MG63 (cell line): ENCODE data around the gene CDC42BPA. TPM values are rescaled to one million over a fixed set of nuclear protein-coding genes. Genes with fewer than 3 reads are reported as not detected.
A peak's percentile ranks its signal among the peaks of the same experiment; 100 is the strongest.
"Not testable (repeated sequence)": the region's sequence is repeated elsewhere in the genome, so short reads cannot be mapped to it uniquely, and the experiment has no call there.

Source experiments
- DNase-seq: peaks from one replicate; pipeline ENCODE4 v3.0.0-alpha.2; 2020
- H3K27me3 ChIP-seq: fragments of 250-450 bp; sonication (Bioruptor Pico); 2 replicates; pipeline ENCODE4 v1.5.1; 2020; ENCODE audit warnings: mild to moderate bottlenecking, moderate library complexity
- H3K36me3 ChIP-seq: fragments of 250-450 bp; sonication (Bioruptor Pico); 2 replicates; pipeline ENCODE4 v1.5.1; 2020; ENCODE audit warnings: mild to moderate bottlenecking, moderate library complexity
- H3K4me3 ChIP-seq: fragments of 250-450 bp; sonication (Bioruptor Pico); 2 replicates; pipeline ENCODE4 v1.5.1; 2020; ENCODE audit warnings: mild to moderate bottlenecking, moderate library complexity
- H3K9me3 ChIP-seq: fragments of 250-450 bp; sonication (Bioruptor Pico); 2 replicates; pipeline ENCODE4 v1.5.1; 2020; ENCODE audit warnings: mild to moderate bottlenecking, moderate library complexity
- total RNA-seq: library from RNA; depleted of rRNA; stranded (reverse); fragments of >200 nt; shearing (Covaris generic); gene quantifications from 2 replicates; pipeline ENCODE4 v1.2.3, GENCODE V29; 2014; ENCODE audit warnings: low replicate concordance; rRNA removed

The CDC42BPA gene, protein sequence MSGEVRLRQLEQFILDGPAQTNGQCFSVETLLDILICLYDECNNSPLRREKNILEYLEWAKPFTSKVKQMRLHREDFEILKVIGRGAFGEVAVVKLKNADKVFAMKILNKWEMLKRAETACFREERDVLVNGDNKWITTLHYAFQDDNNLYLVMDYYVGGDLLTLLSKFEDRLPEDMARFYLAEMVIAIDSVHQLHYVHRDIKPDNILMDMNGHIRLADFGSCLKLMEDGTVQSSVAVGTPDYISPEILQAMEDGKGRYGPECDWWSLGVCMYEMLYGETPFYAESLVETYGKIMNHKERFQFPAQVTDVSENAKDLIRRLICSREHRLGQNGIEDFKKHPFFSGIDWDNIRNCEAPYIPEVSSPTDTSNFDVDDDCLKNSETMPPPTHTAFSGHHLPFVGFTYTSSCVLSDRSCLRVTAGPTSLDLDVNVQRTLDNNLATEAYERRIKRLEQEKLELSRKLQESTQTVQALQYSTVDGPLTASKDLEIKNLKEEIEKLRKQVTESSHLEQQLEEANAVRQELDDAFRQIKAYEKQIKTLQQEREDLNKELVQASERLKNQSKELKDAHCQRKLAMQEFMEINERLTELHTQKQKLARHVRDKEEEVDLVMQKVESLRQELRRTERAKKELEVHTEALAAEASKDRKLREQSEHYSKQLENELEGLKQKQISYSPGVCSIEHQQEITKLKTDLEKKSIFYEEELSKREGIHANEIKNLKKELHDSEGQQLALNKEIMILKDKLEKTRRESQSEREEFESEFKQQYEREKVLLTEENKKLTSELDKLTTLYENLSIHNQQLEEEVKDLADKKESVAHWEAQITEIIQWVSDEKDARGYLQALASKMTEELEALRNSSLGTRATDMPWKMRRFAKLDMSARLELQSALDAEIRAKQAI (N-terminal part only)
- total RNA-seq, result 11.6 and 17.1 TPM in 2 replicates

DNA sequence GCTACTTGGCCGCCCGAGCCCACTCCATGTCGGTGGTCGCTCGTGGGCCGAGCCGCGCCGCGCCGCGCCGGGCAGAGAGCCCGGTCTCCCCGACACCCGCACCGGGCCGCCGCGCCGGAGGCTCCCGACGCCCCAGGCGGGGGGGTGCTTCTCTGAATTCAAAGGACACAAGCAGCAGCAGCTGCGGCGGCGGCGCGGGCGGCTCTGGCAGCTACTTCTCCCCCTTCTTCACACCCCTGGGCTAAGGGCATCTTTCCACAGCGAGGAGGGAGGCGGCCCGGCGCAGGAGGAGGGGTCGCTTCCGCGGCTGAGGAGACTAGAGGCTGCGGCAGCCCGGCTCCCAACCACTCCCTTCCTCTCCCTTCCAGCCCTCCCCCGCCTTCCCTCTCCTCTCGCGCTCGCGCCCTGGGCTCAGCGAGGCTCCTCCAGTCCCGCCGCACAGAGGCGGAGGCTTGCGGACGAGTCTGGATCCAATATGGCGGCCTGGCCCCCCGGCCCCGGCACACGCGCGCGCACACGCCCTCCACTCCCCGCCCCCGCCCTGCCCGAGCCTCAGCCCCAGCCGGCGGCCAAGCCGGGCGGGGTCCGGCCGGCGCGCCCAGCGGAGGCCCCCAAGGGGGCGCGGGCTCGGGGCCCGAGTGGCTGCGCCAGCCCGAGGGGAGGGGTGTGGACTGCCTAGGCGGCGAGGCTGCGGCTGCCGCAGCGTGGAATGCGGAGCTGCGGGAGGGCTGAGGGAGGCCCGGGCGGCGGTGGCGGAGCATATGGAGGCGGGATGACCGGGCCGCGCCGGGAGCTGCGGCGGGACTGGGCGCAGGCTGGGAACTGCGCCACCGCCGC is at the start of gene CDC42BPA:
TSS of gene CDC42BPA (minus strand) at position 477 of the 837 bp plus-strand sequence. CDS start 1,310 bp downstream, outside the sequence.
- Histone ChIP-seq H3K27me3 (no peaks in the 10 kb centered on the region), H3K4me3 (peak within 1 kb of the TSS; percentile 70), H3K36me3 (no peaks in the 10 kb centered on the region), H3K9me3 (no peaks in the 10 kb centered on the region)
- DNase-seq, result peak; percentile 92

DNA sequence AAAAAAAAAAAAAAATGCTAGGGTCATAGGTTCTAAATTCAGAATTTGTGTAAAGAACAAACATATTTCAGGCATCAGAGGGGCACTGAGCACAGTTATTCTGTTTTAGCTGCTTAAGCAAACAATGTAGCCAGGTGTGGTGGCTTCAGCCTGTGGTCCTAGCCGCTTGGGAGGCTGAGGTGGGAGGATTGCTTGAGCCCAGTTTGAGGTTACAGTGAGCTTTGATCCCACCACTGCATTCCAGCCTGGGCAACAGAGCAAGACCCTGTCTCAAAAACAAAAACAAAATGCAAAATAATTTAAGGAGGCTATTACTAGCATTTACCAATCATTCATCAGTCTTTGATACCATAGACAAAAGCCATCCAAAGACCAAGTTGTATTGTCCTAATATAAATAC is 49.7 kb upstream of the CDC42BPA start:
- Histone ChIP-seq H3K9me3 (no peaks in the 10 kb centered on the region), H3K36me3 (no peaks in the 10 kb centered on the region), H3K4me3 (no peak overlapping the region), H3K27me3 (no peaks in the 10 kb centered on the region)
- no peak for DNase-seq

DNA sequence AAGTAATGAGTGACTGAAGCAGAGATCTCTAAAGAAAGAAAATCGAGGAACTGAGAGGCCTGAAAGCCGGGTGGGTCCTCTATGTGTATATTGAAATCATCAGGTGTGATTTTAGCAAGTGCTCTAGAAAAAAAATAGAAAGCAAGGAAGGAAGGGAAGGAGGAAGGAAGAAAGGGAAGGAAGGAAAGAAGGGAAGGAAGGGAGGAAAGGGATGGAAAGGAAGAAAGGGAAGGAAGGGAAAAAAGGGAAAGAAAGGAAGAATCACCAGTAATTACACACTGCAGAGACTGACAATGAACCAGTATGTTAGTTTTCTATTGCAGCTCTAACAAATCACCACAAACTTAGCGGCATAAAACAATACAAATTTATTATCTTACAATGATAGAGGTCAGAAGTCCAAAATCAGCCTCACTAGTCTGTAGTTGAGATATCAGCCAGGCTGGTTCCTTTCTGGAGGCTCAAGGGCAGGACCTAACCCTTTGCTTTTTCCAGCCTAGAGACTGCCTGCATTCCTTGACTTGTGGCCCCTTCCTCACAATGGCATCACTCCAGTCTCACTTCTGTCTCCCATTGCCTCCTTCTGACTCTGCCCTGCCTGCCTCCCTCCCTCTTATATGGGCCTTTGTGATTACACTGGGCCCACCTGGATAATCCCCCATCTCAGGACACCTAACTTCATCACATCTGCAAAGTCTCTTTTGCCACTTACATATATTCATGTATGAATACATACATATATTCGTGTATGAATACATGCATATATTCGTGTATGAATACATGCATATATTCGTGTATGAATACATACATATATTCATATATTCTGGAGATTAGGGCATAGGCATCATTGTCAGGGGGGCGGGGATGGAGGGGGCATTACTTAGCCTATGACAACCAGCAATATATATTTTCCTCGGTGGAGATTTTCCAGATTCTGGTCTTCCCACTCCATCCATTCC is 47.5 kb upstream of the CDC42BPA start:
- Histone ChIP-seq H3K4me3 (no peak overlapping the region), H3K9me3 (no peaks in the 10 kb centered on the region), H3K36me3 (no peaks in the 10 kb centered on the region), H3K27me3 (no peaks in the 10 kb centered on the region)
- no peak for DNase-seq

DNA sequence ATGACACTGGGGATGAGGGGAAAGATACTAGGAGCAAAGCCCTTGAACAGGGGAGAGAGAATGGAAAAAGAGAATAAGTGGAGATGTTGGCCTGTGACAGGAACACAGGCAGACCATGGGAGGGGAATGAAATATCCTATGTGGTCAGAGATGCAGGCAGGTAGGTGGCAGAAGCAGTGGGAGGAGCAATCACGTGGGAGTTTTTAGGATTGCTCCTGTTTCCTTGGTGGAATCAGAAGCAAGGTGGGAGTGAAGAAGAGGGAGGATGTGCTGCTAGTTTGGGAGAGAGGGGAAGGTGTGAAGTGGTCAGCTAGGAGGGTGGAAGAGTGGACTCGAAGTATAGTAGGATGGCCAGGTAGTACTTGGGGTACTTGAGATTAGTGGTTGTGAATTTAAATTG is 46.4 kb upstream of the CDC42BPA start:
- no peaks in the 10 kb centered on the region for H3K36me3 ChIP-seq
- H3K4me3 ChIP-seq, result no peak overlapping the region
- no peaks in the 10 kb centered on the region for H3K9me3 ChIP-seq
- DNase-seq, result no peak
- no peaks in the 10 kb centered on the region for H3K27me3 ChIP-seq

DNA sequence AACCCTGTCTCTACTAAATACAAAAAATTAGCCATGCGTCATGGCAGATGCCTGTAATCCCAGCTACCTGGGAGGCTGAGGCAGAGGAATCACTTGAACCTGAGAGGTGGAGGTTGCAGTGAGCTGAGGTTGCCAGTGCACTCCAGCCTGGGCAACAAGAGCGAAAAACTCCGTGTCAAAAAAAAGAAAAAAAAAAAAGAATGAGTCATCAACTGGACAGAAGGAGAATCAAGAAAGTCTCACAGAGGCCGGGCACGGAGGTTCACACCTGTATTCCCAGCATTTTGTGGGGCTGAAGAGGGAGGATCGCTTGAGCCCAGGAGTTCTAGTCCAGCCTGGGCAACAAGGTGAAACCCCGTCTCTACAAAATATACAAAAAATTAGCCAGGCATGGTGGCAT is 45.5 kb upstream of the CDC42BPA start:
- H3K4me3 ChIP-seq, result no peak overlapping the region
- DNase-seq, result no peak
- no peaks in the 10 kb centered on the region for H3K9me3 ChIP-seq
- H3K36me3 ChIP-seq, result no peaks in the 10 kb centered on the region
- no peaks in the 10 kb centered on the region for H3K27me3 ChIP-seq

DNA sequence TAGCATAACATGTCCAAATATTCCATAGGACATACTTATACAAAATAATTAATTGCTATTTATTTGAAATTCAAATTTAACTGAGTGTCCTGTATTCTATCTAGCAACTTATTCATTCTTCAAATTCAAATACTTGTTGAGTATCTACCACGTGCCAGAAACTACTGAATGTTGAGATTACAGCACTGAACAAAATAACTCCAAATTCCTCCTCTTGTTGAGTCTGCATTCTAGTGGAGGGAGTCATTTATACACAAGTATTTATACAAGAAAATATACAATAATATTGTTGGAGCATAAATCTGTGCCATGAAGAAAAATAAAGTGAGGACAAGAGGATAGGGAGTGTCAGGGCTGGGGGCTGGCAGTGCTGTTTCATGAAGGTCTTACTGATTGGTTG is 43.7 kb upstream of the CDC42BPA start:
- no peak for DNase-seq
- Histone ChIP-seq H3K4me3 (no peak overlapping the region), H3K9me3 (no peaks in the 10 kb centered on the region), H3K27me3 (no peaks in the 10 kb centered on the region), H3K36me3 (no peaks in the 10 kb centered on the region)

DNA sequence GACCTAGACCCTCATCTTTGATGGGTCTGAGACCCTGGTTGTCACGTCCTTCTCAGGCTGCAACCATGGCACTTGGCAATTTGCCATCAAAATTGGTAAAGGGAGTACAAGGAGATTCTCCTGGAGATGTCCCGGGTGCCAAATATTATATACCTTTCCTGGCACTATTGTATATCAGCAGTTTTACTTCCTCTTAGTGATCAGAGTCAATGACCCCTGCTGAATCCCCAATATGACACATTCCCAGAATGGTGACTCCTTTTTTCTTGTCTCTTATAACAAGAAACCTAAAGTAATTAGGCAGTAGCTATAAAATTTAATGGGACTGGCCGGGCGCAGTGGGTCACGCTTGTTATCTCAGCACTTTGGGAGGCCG is 39.6 kb upstream of the CDC42BPA start:
- H3K9me3 ChIP-seq, result no peaks in the 10 kb centered on the region
- H3K4me3 ChIP-seq, result no peak overlapping the region
- no peaks in the 10 kb centered on the region for H3K36me3 ChIP-seq
- DNase-seq, result no peak
- no peaks in the 10 kb centered on the region for H3K27me3 ChIP-seq

DNA sequence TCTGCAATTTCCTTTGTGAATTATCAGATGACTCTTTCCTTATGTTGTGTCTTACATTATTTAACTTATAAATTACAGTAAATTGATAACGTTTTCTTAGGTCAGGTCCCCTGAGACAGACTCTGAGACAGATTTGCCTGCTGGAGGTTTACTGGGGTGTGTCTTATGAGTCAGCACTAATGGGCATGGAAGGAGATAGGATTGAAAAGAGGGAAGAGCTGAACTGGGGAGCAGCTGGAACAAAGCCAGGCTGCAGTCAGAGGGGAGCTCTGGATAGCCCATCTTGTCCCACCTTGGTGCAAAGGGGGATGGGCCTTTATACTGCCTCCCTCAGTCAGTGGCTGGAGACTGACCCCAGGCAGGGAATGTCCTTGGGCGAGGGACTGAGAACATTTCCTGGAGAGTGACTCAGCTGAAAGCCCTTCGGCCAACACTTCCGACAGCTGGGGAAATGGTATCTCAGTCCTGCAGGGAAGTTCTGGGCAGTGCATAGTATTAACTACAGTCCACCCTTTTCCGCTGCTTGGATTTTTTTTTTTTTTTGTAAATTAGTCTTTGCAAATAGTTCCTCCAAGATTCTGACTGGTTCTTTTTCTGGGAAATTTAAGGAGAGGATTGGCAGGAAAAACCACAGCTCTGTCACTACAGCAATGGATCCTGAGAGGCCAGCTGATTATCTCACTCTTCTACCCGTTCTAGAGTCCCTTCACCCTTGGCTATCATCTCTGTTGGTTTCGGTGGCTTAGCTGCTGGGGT is 39.1 kb upstream of the CDC42BPA start:
- no peak overlapping the region for H3K4me3 ChIP-seq

DNA sequence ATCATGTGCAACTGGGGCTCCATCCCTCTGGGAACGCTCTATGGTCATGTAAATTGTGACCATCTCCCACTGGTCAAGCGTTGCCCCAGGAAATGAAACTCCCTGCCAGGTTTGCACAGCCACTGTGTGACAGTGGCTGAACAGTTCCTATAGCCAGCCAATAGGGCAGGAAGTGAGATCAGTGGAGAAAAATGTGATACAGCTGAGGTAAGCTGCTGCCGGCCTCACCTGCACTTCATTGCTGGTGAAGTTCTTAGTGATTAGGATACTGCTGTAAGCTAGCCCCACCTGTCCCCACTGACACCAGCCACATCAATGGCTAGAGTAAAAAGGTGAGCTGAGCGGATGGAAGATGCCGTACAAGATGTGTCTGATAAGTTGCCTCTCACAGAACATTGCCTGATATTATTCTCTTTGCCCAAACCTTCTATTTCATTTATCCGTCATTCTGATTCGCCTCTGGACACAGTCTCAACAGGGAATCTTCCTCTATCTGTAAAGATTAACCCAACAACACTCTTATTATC is 38.4 kb upstream of the CDC42BPA start:
- peak; percentile 4 for DNase-seq
- Histone ChIP-seq H3K9me3 (no peaks in the 10 kb centered on the region), H3K4me3 (no peak overlapping the region), H3K36me3 (no peaks in the 10 kb centered on the region), H3K27me3 (no peaks in the 10 kb centered on the region)

More for the DNA sequence above, 39.1 kb upstream of the CDC42BPA start:
- Histone ChIP-seq H3K36me3 (no peaks in the 10 kb centered on the region), H3K27me3 (no peaks in the 10 kb centered on the region), H3K9me3 (no peaks in the 10 kb centered on the region)
- peak; percentile 90 for DNase-seq

DNA sequence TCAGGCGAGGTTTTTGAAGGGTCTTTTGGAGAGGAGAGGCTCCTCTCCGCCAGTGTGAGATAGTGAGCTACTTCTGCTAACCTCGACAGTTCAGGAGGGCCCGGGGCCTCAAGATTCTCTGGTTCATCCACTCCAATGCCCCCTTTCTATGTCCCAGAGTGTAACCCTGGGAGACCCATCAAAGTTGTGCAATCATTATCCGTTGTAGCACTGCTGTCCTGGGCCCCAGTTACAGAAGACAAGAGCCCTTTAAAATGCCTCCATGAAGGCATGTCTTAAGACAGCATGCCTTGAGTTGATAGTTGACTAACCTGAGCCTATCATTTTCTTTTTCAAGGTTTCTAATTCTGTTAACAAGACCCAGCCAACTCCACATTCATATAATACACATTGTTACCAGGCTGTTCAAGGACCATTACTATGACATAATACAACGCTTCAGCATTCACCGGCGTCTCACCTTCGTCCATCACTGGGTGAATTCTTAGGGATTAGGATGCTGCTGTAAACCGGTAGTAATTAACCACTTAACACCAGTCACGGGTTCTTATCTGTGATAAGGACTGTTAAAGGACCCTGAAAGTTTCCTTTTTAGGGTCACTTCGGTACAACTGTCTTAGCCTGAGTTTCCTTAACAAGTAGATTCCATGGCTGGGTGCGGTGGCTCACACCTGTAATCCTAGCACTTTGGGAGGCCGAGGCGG is 37.4 kb upstream of the CDC42BPA start:
- H3K27me3 ChIP-seq, result no peaks in the 10 kb centered on the region
- H3K9me3 ChIP-seq, result no peaks in the 10 kb centered on the region
- no peak overlapping the region for H3K4me3 ChIP-seq
- H3K36me3 ChIP-seq, result no peaks in the 10 kb centered on the region
- DNase-seq, result no peak

DNA sequence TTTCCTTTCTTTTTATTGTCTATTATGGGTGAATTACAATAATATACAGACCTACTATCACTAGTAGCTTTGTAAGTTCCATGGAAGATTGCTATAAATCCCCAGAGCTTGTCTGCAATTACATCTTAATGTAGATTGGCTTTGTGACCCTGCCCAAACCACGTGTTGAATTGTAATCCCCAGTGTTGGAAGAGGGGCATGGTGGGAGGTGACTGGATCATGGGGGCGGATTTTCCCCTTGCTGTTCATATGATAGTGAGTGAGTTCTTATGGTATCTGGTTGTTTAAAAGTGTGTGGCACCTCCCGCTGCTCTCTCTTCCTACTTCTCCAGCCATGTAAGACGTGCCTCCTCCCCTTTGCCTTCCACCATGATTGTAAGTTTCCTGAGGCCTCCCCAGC is 34.9 kb upstream of the CDC42BPA start:
- H3K27me3 ChIP-seq, result no peaks in the 10 kb centered on the region
- no peaks in the 10 kb centered on the region for H3K36me3 ChIP-seq
- H3K4me3 ChIP-seq, result no peak overlapping the region
- no peak for DNase-seq
- H3K9me3 ChIP-seq, result no peaks in the 10 kb centered on the region

DNA sequence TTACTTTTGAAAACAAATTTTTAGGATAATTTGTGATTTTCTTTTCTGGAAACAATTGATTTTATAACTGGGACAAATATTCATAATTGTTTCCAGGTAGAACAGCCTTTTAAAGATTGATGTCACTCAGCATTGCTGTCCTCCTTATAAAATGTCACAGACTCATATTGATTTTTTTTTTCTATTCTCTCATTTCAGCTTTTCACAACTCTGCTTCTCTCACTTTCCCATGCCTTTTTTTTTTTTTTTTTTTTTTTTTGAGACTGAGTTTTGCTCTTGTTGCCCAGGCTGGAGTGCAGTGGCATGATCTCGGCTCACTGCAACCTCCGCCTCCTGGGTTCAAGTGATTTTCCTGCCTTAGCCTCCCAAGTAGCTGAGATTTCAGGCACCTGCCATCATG is 33.9 kb upstream of the CDC42BPA start:
- not testable (repeated sequence) for H3K36me3 ChIP-seq

DNA sequence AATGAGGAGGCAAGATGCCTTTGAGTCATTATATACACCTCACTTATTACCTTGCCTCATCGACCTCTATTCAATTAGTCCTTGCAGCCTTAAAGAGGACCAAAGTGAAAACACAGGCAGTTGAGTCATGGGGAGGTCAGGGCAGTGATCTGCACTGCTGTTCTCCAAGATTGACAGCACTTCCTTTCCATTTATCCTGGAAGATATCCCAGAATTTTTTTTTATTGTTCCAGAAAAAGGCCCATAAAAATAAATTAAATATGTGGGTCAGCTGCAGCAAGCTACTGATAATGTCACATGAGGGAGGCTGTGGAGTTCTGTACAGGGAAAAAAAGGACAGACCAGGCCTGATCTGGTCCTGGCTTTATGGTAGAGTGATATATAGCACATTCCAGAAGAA is 33.2 kb upstream of the CDC42BPA start:
- no peak overlapping the region for H3K4me3 ChIP-seq
- peak; percentile 60 for DNase-seq
- H3K9me3 ChIP-seq, result no peaks in the 10 kb centered on the region
- no peaks in the 10 kb centered on the region for H3K36me3 ChIP-seq
- no peaks in the 10 kb centered on the region for H3K27me3 ChIP-seq

More for the DNA sequence above, 33.9 kb upstream of the CDC42BPA start:
- DNase-seq, H3K4me3 ChIP-seq, H3K9me3 ChIP-seq, H3K27me3 ChIP-seq: not testable (repeated sequence)

DNA sequence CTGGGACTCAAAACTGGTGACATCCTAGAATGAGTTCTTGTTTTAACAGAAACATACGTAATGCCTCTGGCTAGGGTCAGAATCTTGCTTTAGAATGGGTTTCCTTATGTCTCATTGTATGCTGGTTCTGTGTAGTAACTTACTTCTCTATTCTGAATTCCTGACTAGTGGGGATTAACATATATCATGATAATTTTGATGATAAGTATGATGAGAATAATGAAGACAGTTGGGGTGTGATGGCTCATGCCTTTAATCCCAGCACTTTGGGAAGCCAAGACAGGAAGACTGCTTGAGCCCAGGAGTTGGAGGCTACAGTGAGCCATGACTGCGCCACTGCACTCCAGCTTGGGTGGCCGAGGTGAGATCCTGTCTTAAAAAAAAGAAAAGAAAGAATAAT is 31.7 kb upstream of the CDC42BPA start:
- Histone ChIP-seq H3K36me3 (no peaks in the 10 kb centered on the region), H3K9me3 (no peaks in the 10 kb centered on the region), H3K27me3 (no peaks in the 10 kb centered on the region), H3K4me3 (no peak overlapping the region)
- DNase-seq, result no peak
